PC-9 (cell line): ENCODE measurements around the gene THOC1. TPM values are rescaled to one million over a fixed set of nuclear protein-coding genes. Genes with fewer than 3 reads are reported as not detected.

Source experiments
- BruUV-seq: library from RNA; stranded (reverse); fragments of 400-500 nt; replicated peaks from 2 replicates; lab custom pipeline; 2021; lab: Mats Ljungman, UMichigan
- CTCF ChIA-PET: fragments of 300-600 bp; sonication (Branson Sonifier 250); formaldehyde crosslinking; loops from one replicate; lab custom pipeline; 2022; ENCODE audit warnings: antibody characterized with exemption; lab: Charles Lee
- POLR2A ChIA-PET: fragments of 300-600 bp; sonication (Branson Sonifier 250); formaldehyde crosslinking; loops from one replicate; lab custom pipeline; 2022; ENCODE audit warnings: antibody characterized with exemption; ENCODE audit not compliant: unreplicated experiment; lab: Charles Lee
- DNase-seq, 2 experiments: peaks; one replicate each; pipeline versions ENCODE4 v3.0.0 to v3.0.0-alpha.2; 2015 to 2022; ENCODE audit warnings: mixed read lengths in 1 of 2
- H2AFZ ChIP-seq: fragments of 200-600 bp; sonication (generic); 2 replicates; pipeline ENCODE4 v1.8.1; 2017; ENCODE audit warnings: antibody characterized with exemption
- H3F3A ChIP-seq: fragments of 200-600 bp; sonication (generic); 2 replicates; pipeline ENCODE4 v1.8.1; 2017; ENCODE audit warnings: antibody characterized with exemption, mild to moderate bottlenecking, low read depth; ENCODE audit not compliant: insufficient read depth
- H3K27ac ChIP-seq: fragments of 200-600 bp; sonication (generic); 2 replicates; pipeline ENCODE4 v1.6.1; 2016; ENCODE audit warnings: mixed run types
- H3K27me3 ChIP-seq: fragments of 200-600 bp; sonication (generic); 2 replicates; pipeline ENCODE4 v1.6.1; 2016; ENCODE audit warnings: low read depth, mixed run types; ENCODE audit not compliant: insufficient read depth
- H3K36me3 ChIP-seq: fragments of 200-600 bp; sonication (generic); 2 replicates; pipeline ENCODE4 v1.6.1; 2016; ENCODE audit warnings: low read depth, mixed run types
- H3K4me1 ChIP-seq: fragments of 200-600 bp; sonication (generic); replicated peaks from 2 replicates; pipeline ENCODE4 v1.6.1; 2016; ENCODE audit warnings: mixed run types; ENCODE audit not compliant: insufficient read depth
- H3K4me2 ChIP-seq: fragments of 200-600 bp; sonication (generic); 2 replicates; pipeline ENCODE4 v1.6.1; 2017; ENCODE audit warnings: mixed run types
- H3K4me3 ChIP-seq: fragments of 200-600 bp; sonication (generic); 2 replicates; pipeline ENCODE4 v1.6.1; 2016; ENCODE audit warnings: mixed run types
- H3K79me2 ChIP-seq: fragments of 200-600 bp; sonication (generic); 2 replicates; pipeline ENCODE4 v1.6.1; 2017; ENCODE audit warnings: low read depth, mixed run types
- H3K9me2 ChIP-seq: fragments of 200-600 bp; sonication (generic); 2 replicates; pipeline ENCODE4 v1.8.1; 2017; ENCODE audit warnings: mild to moderate bottlenecking; ENCODE audit not compliant: insufficient read depth
- H3K9me3 ChIP-seq: fragments of 200-600 bp; sonication (generic); 2 replicates; pipeline ENCODE4 v1.8.1; 2016; ENCODE audit warnings: low read depth; ENCODE audit not compliant: insufficient read depth
- H4K20me1 ChIP-seq: fragments of 200-600 bp; sonication (generic); 2 replicates; pipeline ENCODE4 v1.8.1; 2017; ENCODE audit not compliant: insufficient read depth
- EZH2 ChIP-seq: fragments of 200-600 bp; sonication (generic); IDR thresholded peaks from 2 replicates; pipeline ENCODE4 v1.8.0; 2017; ENCODE audit warnings: antibody characterized with exemption, low read depth
- intact Hi-C: fragments of 100-400 bp; cut with micrococcal nuclease; formaldehyde crosslinking; loops from one replicate; pipeline ENCODE4 v1.10.0; 2022; ENCODE audit not compliant: unreplicated experiment
- total RNA-seq: library from RNA; stranded (reverse); gene quantifications from 2 replicates; pipeline ENCODE4 v1.2.3, GENCODE V29; 2021
- TF ChIP-seq, protein P1 (sequence below): fragments of 200-600 bp; sonication (generic); conservative IDR thresholded peaks from 2 replicates; pipeline ENCODE4 v1.6.1; 2017; ENCODE audit warnings: mixed run types, antibody characterized with exemption, mild to moderate bottlenecking, moderate library complexity

Gene THOC1
- total RNA-seq, 1 experiment from 2014 or later: 55.6 TPM

DNA sequence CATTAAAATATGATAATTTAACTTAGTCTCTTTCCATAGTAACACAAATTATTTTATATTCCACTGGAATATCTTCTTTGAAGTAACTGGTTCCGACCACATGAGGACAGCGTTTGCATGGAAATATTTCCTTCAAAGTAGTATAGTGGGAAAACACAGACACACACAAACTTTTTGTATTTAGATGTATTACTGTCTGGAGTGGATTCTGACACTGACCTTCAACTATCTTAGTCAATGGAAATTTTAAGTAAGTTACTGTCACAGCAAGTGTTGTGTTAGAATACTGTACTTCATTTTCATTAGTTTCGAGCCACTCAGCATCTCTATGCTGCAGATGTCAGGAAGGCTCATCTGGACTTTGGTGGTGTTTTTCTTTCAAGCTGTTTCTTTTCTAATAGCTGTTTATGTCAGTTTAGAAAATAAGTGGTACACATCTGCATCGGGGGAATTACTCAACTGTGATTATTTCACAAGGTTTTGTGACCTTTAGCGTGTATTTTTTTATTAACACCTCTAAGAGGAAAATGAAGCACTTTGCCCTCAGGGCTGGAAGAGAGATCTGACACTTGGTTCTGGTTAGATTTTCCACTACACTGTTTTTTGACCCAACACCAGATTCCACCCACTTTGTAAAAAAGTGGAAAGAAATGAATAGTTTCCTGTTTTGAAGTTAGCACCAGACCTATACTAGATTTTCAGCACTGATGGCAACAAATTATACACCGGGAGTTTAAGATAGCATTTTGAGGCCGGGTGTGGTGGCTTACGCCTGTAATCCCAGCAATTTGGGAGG, 18.9 kb upstream of the THOC1 start:
- Histone ChIP-seq H3K4me1 (no peaks in the 10 kb centered on the region), H3K9me3 (0 out of 2 replicates have a peak, but pooled peaks cover 3% of the 10 kb centered on the region), H3K27me3 (peaks cover 79% of the 10 kb centered on the region), H3K36me3 (no peaks in the 10 kb centered on the region), H2AFZ (no peak overlapping the region), H3K9me2 (no peaks in the 10 kb centered on the region), H3K79me2 (no peaks in the 10 kb centered on the region), H4K20me1 (no peaks in the 10 kb centered on the region), H3K4me2 (no peak overlapping the region), H3K4me3 (no peak overlapping the region), H3K27ac (no peak overlapping the region), H3F3A (no peaks in the 10 kb centered on the region)
- TF ChIP-seq, protein P1, sequence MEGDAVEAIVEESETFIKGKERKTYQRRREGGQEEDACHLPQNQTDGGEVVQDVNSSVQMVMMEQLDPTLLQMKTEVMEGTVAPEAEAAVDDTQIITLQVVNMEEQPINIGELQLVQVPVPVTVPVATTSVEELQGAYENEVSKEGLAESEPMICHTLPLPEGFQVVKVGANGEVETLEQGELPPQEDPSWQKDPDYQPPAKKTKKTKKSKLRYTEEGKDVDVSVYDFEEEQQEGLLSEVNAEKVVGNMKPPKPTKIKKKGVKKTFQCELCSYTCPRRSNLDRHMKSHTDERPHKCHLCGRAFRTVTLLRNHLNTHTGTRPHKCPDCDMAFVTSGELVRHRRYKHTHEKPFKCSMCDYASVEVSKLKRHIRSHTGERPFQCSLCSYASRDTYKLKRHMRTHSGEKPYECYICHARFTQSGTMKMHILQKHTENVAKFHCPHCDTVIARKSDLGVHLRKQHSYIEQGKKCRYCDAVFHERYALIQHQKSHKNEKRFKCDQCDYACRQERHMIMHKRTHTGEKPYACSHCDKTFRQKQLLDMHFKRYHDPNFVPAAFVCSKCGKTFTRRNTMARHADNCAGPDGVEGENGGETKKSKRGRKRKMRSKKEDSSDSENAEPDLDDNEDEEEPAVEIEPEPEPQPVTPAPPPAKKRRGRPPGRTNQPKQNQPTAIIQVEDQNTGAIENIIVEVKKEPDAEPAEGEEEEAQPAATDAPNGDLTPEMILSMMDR: peak; percentile 46
- TF ChIP-seq EZH2: no peak
- CTCF ChIA-PET: no interaction called here
- BruUV-seq: no TSS peak
- POLR2A ChIA-PET: interaction anchor here (0.7 kb wide), 1 partner anchor 56 kb away, joined by 3 read pairs; no protein-coding TSS in a partner anchor
- intact Hi-C loops: loop anchor here (5.0 kb wide), 1 partner anchor 331 kb away; no protein-coding TSS in a partner anchor
- DNase-seq: no peak

GRCh38 chr18:285817-286216, 18.0 kb upstream of the THOC1 start:
- H3K4me1 ChIP-seq: no peaks in the 10 kb centered on the region
- H3K4me2 ChIP-seq: no peak overlapping the region
- no peaks in the 10 kb centered on the region for H3F3A ChIP-seq
- CTCF ChIA-PET: no interaction called here
- peaks cover 79% of the 10 kb centered on the region for H3K27me3 ChIP-seq
- H3K4me3 ChIP-seq: no peak overlapping the region
- no peaks in the 10 kb centered on the region for H3K36me3 ChIP-seq
- no peak overlapping the region for H3K27ac ChIP-seq
- no peaks in the 10 kb centered on the region for H3K9me2 ChIP-seq
- H3K9me3 ChIP-seq: 0 out of 2 replicates have a peak, but pooled peaks cover 3% of the 10 kb centered on the region
- BruUV-seq: no TSS peak
- no peaks in the 10 kb centered on the region for H3K79me2 ChIP-seq
- no peaks in the 10 kb centered on the region for H4K20me1 ChIP-seq
- TF ChIP-seq, protein P1: no peak
- no peak for TF ChIP-seq EZH2
- intact Hi-C loops: loop anchor here (5.0 kb wide), 1 partner anchor 331 kb away; no protein-coding TSS in a partner anchor
- no peak for DNase-seq
- no peak overlapping the region for H2AFZ ChIP-seq
- POLR2A ChIA-PET: no interaction called here

DNA sequence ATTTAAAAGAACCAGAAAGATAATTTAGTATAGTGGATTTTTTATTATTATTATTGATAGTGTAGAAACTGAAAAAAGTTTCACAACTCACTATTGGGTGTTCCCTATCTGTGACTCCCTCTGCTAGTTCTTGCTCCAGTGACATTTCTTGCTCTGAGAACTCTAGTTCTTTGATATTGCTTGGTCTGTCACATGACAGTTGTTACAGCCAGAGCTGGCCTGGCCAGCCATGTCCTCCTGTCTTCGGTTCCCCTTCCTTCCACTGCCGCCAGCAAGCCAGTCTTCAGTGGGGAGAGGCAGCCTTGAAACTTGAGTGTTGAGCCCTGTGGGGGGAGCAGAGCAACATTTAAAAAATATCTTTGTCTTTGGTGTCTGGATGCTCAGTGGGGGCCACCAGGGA, 7.6 kb upstream of the THOC1 start:
- intact Hi-C loops: no loop called here
- H4K20me1 ChIP-seq: no peaks in the 10 kb centered on the region
- no peak overlapping the region for H3K4me2 ChIP-seq
- DNase-seq: no peak
- H3K4me3 ChIP-seq: no peak overlapping the region
- H3K27me3 ChIP-seq: peaks cover 5% of the 10 kb centered on the region; the same call in 1 of the 2 replicates
- H3K27ac ChIP-seq: no peak overlapping the region
- no peaks in the 10 kb centered on the region for H3K9me2 ChIP-seq
- POLR2A ChIA-PET: no interaction called here
- H3K9me3 ChIP-seq: no peaks in the 10 kb centered on the region; the same call in 1 of the 2 replicates
- no peaks in the 10 kb centered on the region for H3K4me1 ChIP-seq
- TF ChIP-seq EZH2: no peak
- TF ChIP-seq, protein P1: no peak
- no peaks in the 10 kb centered on the region for H3F3A ChIP-seq
- no peak overlapping the region for H2AFZ ChIP-seq
- CTCF ChIA-PET: no interaction called here
- H3K79me2 ChIP-seq: no peaks in the 10 kb centered on the region
- H3K36me3 ChIP-seq: no peaks in the 10 kb centered on the region
- BruUV-seq: no TSS peak
